ENCODE results near the gene RTF2. TPM values are rescaled to one million over a fixed set of nuclear protein-coding genes. Genes with fewer than 3 reads are reported as not detected.

The RTF2 gene
- polyA plus RNA-seq, 1 donor from 2014 or later = 127 TPM

- Histone ChIP-seq H3K9ac (ENCODE audit: low read length) (no peak overlapping the region), H3K27me3 (ENCODE audit: insufficient read depth, low read depth, low read length) (no peaks in the 10 kb centered on the region), H3K4me3 (ENCODE audit: low read length) (no peak overlapping the region), H3K27ac (ENCODE audit: low read length) (no peak overlapping the region), H3K9me3 (ENCODE audit: low read length) (no peaks in the 10 kb centered on the region), H3K79me2 (replicated peaks; ENCODE audit: insufficient read depth, low read length) (no peaks in the 10 kb centered on the region), H3K9me2 (ENCODE audit: insufficient read depth, low read length) (no peaks in the 10 kb centered on the region), H4K20me1 (ENCODE audit: insufficient read depth) (no peaks in the 10 kb centered on the region), H3F3A (ENCODE audit: insufficient read depth, low read length, poor library complexity, severe bottlenecking) (no peaks in the 10 kb centered on the region), H2AFZ (ENCODE audit: low read depth, low read length) (no peak overlapping the region), H3K4me2 (ENCODE audit: low read length) (no peak overlapping the region), H3K36me3 (ENCODE audit: insufficient read depth, low read length) (no peaks in the 10 kb centered on the region)
- TF ChIP-seq TAF1 (IDR thresholded peaks at IDR 0.05; ENCODE audit: low read depth) (no peak), CTCF (IDR thresholded peaks at IDR 0.05; ENCODE audit: poor library complexity, severe bottlenecking) (no peak), REST (IDR thresholded peaks at IDR 0.05; ENCODE audit: borderline replicate concordance) (no peak), SMC3 (conservative IDR thresholded peaks at IDR 0.05; ENCODE audit: poor library complexity) (no peak), POLR2AphosphoS5 (IDR thresholded peaks at IDR 0.05) (no peak), EP300 (conservative IDR thresholded peaks at IDR 0.05; ENCODE audit: poor library complexity, severe bottlenecking) (no peak)
Measured at GRCh38 chr20:56422824-56423189, 45.6 kb upstream of the RTF2 start.

- no peaks in the 10 kb centered on the region for H3K9me3 ChIP-seq (ENCODE audit: low read length)
- no peak overlapping the region for H2AFZ ChIP-seq (ENCODE audit: low read depth, low read length)
- H3K9me2 ChIP-seq (ENCODE audit: insufficient read depth, low read length) = no peaks in the 10 kb centered on the region
- no peak overlapping the region for H3K4me2 ChIP-seq (ENCODE audit: low read length)
- H3K79me2 ChIP-seq (replicated peaks; ENCODE audit: insufficient read depth, low read length) = no peaks in the 10 kb centered on the region
- no peaks in the 10 kb centered on the region for H4K20me1 ChIP-seq (ENCODE audit: insufficient read depth)
- H3K4me3 ChIP-seq (ENCODE audit: low read length) = no peak overlapping the region
- no peaks in the 10 kb centered on the region for H3K27me3 ChIP-seq (ENCODE audit: insufficient read depth, low read depth, low read length)
- H3F3A ChIP-seq (ENCODE audit: insufficient read depth, low read length, poor library complexity, severe bottlenecking) = no peaks in the 10 kb centered on the region
- H3K9ac ChIP-seq (ENCODE audit: low read length) = no peak overlapping the region
- TF ChIP-seq SMC3 (conservative IDR thresholded peaks at IDR 0.05; ENCODE audit: poor library complexity) (no peak), TAF1 (IDR thresholded peaks at IDR 0.05; ENCODE audit: low read depth) (no peak), CTCF (IDR thresholded peaks at IDR 0.05; ENCODE audit: poor library complexity, severe bottlenecking) (no peak), POLR2AphosphoS5 (IDR thresholded peaks at IDR 0.05) (no peak), REST (IDR thresholded peaks at IDR 0.05; ENCODE audit: borderline replicate concordance) (no peak), RAD21 (conservative IDR thresholded peaks at IDR 0.05) (no peak), EP300 (conservative IDR thresholded peaks at IDR 0.05; ENCODE audit: poor library complexity, severe bottlenecking) (no peak), EZH2 (IDR thresholded peaks at IDR 0.05; ENCODE audit: borderline replicate concordance, insufficient read depth, low read length, poor library complexity, severe bottlenecking) (no peak), MXI1 (conservative IDR thresholded peaks at IDR 0.05; ENCODE audit: poor library complexity, severe bottlenecking) (no peak)
- no peaks in the 10 kb centered on the region for H3K36me3 ChIP-seq (ENCODE audit: insufficient read depth, low read length)
- H3K27ac ChIP-seq (ENCODE audit: low read length) = no peak overlapping the region
Measured at GRCh38 chr20:56423211-56423610, 45.2 kb upstream of the RTF2 start.
